CMK (cell line): ENCODE results near the gene NT5C.
"Not testable (repeated sequence)": the region's sequence is repeated elsewhere in the genome, so short reads cannot be mapped to it uniquely, and the experiment has no call there.

Experiments used
- DNase-seq: peaks from one replicate; pipeline ENCODE4 v3.0.0-alpha.2; 2010; ENCODE audit warnings: low read depth

The NT5C gene

DNA sequence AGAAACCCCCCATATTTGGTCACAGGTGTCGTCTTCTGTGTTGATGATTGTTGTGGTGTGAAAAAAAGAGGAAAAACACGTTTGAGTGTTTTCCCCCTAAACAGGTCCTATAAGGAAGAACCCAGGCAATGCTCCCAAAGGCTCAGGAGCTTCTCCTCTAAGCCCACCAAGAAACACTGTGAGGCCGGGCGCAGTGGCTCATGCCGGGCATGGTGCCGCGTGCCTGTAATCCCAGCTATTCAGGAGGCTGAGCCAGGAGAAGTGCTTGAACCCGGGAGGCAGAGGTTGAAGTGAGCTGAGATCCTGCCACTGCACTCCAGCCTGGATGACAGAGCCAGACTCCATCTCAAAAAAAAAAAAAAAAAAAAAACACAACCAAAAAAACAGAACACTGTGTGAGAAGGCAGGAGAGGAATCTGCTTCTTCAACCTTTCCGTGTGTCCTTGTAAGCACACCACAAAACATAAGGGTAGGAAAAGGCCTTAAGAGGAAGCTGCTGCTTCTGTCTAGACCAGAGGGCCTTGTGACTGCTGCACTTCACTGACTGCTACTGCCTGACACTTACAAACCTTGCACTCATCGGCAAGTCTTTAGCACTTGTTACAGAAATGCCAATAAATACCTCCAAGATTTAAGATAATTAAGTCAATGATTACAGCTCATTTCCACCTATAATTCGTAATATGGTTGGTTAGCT lies 13.4 kb upstream of the NT5C start:
- no peak for DNase-seq

GRCh38 chr17:75142236-75142971 lies 10.9 kb upstream of the NT5C start:
- no peak for DNase-seq

GRCh38 chr17:75138519-75138918 lies 7.0 kb upstream of the NT5C start:
- DNase-seq = no peak

- not testable (repeated sequence) for DNase-seq
These were observed 6.2 kb upstream of the NT5C start for GRCh38 chr17:75137762-75138161.

DNA sequence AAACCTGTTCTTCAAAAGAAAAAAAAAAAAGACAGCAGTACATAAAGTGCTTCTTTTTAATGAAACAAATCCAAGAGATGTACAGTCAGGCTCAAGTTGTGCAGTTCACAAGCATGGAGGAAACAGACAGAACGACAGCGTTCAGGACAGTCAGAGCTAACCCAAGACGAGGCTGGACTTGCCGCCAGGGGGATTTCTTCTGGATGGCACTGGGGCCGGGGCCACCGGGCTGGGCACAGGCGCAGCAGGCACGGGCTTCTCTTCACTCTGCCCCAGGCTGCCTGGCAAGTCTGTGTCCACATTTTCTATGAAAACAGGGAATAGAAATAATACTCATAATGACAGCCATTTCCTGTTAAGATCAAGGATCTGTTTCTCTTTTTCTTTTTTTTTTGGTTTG lies 4.4 kb upstream of the NT5C start:
- no peak for DNase-seq

GRCh38 chr17:75135452-75135851 lies 3.9 kb upstream of the NT5C start:
- no peak for DNase-seq

- DNase-seq = not testable (repeated sequence)
These were observed 2.2 kb upstream of the NT5C start for GRCh38 chr17:75133607-75134347.

GRCh38 chr17:75133001-75133400 lies 1.5 kb upstream of the NT5C start:
- no peak for DNase-seq

- DNase-seq = not testable (repeated sequence)
These were observed 767 bp upstream of the NT5C start for GRCh38 chr17:75132018-75133000.

DNA sequence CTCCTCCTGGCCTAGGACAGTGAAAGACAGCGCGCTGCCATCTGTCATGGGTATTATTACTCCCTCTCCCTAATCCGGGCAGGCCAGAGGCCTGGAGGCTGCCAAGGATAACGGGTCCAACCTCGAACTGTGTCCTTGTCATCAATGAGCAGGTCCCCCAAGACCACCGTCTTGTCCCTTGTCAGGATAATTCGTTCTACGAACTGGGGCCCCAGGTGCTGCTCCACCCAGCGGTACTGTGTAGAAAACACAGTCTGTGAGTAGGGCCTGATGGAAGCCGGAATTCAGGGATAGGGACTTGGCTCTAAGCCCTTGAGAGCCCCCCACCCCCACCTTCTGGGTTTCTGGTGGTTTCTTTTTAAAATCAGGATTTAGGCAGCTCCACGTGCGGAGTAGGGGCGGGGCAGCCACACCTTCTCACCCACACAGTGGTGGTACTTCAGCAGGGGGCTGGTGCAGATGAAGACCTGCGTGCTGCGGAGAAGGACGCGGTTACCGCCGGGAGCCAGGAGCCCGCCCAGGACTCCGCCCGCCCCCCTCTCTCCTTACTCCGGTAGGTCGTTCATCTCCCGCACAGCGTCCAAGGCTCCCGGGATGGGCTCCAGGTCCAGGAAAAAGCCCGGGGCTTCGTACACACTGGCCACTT lies 787 bp downstream of the NT5C start:
- no peak for DNase-seq

DNA sequence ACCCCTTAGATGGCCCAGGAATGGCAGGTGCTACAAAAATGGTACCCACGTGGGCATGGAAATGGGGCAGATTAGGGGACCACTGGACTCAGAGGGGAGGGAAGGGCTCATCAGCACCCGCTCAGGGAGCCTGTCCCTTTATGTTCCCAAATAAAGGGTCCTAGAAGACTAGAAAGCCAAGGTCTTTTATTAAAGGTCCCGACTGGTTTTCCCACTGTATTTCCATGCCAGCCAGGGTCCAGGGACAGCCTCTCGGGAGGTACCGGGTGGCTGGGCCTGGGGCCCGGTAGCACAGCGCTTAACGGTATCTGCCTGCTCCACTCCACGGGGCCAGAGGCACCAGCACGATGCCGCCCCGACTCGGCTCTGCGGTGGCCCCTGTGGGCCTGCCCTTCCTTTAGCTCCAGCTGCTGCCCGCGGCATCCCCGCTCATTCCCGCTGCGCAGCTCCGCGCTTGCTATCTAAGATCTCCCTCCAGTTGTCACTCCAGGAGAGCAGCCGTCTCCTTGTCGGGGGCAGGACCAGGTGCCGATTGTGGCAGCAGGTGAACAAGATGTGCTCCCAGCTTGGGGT lies 1.4 kb downstream of the NT5C start:
- DNase-seq = no peak

DNA sequence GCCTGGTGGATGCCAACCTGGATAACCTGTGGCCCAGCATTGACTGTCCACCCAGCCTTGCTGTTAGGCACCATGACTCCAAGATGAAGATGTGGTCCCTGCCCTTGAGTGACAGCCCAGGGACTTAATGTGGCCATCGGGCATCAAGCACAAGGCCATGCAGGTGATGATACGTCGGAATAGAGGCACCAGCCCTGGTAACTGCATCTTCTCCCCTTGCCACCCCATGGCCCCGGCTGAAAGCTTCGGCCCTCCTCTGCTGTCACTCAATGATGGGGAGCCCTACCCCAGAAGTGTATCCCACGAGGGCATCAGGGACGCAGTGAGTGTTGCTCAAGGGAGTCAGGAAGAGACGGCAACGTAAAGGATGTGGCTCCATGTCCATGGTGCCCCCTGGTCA lies 2.0 kb downstream of the NT5C start:
- no peak for DNase-seq

DNA sequence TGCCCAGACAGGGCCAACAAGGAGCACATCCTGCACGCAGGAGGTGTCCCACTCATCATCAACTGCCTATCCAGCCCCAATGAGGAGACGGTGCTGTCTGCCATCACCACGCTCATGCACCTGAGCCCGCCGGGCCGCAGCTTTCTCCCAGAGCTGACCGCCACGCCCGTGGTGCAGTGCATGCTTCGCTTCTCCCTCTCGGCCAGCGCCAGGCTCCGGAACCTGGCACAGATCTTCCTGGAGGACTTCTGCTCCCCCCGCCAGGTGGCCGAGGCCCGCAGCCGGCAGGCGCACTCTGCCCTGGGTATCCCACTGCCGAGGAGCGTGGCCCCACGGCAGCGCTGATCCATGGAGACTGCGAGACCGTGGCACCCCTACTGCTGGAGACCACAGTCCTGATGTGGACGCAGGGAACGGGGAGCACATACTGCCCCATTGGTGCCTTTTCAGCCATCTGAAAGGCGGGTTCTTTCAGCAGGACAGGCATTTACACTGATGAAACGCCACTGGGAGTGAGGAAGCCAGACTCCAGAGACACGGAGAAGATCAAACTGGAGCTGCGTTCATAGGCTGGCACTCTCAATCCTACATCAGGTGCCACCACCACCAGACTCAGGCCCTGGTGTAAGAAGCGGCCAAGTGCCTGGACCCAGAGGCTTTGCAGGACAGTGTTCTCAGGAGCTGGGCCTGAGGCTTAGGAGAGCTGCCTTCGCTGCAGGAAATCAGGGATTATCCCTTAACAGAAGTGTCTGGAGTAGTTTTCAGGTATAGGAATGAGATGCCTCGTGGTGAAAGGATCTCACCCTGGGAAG lies 2.6 kb downstream of the NT5C start:
- DNase-seq = no peak

- not testable (repeated sequence) for DNase-seq
These were observed 3.6 kb downstream of the NT5C start for GRCh38 chr17:75127936-75128335.

- DNase-seq = no peak
These were observed 4.6 kb downstream of the NT5C start for GRCh38 chr17:75126954-75127353.

DNA sequence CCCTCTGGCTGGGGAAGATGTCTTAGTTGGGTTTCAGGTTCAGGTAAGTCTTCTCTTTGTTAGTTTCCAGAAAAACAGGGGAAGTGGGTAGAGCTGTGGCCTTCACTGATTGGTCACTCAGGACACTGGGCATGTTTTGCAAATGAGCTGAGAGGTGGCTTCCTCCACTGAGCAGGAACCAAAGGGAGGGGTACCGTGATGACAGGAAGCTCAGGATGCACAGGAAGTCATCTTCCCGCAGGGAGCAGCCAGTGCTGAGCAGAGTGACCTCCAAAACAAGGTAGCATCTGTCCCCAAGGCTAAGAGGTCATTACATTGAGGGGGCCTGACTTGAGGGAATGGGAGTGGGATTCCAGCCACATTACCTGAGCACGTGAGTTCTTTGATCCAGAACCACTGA lies 5.6 kb downstream of the NT5C start:
- DNase-seq = no peak

DNA sequence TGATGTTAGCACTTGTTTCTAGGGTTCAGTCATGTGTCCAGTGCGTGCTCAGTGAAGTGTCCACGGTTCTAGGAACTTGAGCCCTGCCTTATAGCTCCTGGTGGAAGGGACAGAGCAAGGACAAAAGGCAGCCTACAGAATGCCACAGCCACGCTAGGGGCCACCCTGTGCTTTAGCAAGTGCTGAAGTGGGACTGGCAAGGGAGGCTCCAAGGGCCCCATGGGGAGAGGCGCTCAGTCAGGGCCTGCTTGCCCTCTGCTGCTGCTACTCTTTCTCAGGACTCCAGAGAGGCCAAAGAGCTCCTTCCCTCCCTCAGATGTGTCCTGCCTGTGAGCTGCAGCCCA lies 6.8 kb downstream of the NT5C start:
- DNase-seq = no peak

DNA sequence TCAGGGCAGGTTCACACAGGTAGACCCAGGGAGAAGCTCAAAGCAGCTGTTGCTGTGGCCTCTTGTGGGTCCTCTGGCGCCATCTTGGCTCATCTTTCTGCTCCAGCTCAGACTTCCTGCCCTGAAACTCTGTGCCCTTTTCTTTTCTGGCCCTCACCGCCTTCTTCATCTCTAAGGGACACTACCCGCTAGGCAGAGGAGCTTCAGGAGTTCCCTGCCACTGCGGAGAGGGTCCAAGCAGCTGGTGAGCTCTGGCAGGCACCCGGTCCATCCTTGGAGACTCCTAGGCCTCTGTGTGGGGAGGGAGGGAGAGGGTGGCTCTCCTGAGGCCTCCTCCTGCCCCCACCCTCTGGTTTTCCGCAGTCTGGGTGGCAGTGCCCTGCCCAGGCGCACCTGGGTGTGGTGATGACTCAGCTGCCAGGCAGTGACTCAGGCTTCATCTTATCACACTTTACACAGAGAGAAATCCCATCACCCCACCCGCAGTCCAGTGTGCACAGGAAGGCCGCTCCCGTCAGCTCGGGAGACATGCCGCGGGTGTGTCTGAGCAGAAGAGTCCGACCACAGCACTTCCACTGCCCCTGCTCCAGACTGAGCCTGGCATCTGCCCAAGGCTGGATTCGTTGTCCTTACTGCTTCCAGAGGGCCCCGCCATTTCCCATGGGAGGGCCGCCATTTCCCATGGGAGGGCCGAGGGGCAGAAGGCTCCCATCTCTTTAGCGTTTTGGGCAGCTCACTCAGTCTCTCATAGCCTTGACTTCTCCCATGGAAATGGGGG lies 7.3 kb downstream of the NT5C start:
- peak; percentile 88 for DNase-seq

DNA sequence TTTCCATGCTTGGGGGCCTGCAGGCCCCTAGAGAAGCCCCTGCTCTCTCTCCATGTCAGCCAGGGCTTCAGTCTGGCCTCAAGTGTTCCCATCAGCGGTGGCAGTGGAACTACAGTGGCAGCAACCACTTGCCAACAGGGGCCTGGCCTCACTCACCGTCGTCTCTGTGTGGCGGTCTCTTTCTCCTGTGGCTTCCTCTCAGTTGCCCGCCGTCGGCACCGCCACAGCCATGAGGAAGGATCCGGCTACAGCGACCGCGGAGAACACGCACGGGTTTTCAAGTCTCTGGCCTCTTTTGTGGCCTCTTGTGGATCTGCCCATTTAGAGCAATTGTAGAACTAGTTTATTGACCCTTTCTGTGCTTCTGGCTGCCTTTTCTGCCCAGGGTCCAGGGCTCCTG lies 13.2 kb downstream of the NT5C start:
- no peak for DNase-seq
